ENCODE data around the gene DYSF. TPM values are rescaled to one million over a fixed set of nuclear protein-coding genes. Genes with fewer than 3 reads are reported as not detected.

Gene DYSF
- total RNA-seq, 4 donors from 2014 or later = 4.2 to 12.0 (median 5.9) TPM

DNA sequence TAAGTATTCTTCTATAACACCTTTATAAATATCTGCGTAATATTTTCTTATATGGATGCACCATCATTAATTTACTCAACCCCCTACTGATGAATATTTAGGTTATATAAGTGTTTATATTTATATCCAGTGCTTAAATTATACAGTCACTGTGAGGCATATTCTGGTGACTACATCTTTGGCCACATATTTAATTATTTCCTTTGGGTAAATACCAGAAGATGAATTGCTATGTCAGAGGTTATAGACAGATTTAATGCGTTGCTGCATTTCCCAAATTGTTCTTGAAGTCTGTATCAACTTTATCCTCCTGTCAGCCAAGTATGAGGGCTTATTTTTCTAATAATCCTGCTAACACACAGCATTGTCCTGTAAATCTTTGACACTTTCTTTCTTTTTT, 18.7 kb downstream of the DYSF start:
- 49 to 50% methylated on average over 2 of the region's 2 CpGs for WGBS, 2 donors
- Histone ChIP-seq H3K4me1 (peaks cover 0 to 8% (median 3%) of the 10 kb centered on the region in 4 donors), H3K36me3 (no peaks in the 10 kb centered on the region), H3K27ac (no peak overlapping the region), H3K27me3 (peaks cover 0 to 10% of the 10 kb centered on the region in 2 donors), H3K4me3 (no peak overlapping the region), H3K9me3 (peaks cover 0 to under 1% (median 0%) of the 10 kb centered on the region in 4 donors)
- DNase-seq (ENCODE audit: low spot score in 2 of 2) = no peak
- TF ChIP-seq EP300 (IDR thresholded peaks at IDR 0.05) (no peak), POLR2A (IDR thresholded peaks at IDR 0.05) (no peak)
- TF ChIP-seq, protein P1, sequence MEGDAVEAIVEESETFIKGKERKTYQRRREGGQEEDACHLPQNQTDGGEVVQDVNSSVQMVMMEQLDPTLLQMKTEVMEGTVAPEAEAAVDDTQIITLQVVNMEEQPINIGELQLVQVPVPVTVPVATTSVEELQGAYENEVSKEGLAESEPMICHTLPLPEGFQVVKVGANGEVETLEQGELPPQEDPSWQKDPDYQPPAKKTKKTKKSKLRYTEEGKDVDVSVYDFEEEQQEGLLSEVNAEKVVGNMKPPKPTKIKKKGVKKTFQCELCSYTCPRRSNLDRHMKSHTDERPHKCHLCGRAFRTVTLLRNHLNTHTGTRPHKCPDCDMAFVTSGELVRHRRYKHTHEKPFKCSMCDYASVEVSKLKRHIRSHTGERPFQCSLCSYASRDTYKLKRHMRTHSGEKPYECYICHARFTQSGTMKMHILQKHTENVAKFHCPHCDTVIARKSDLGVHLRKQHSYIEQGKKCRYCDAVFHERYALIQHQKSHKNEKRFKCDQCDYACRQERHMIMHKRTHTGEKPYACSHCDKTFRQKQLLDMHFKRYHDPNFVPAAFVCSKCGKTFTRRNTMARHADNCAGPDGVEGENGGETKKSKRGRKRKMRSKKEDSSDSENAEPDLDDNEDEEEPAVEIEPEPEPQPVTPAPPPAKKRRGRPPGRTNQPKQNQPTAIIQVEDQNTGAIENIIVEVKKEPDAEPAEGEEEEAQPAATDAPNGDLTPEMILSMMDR (IDR thresholded peaks at IDR 0.05) = no peak

DNA sequence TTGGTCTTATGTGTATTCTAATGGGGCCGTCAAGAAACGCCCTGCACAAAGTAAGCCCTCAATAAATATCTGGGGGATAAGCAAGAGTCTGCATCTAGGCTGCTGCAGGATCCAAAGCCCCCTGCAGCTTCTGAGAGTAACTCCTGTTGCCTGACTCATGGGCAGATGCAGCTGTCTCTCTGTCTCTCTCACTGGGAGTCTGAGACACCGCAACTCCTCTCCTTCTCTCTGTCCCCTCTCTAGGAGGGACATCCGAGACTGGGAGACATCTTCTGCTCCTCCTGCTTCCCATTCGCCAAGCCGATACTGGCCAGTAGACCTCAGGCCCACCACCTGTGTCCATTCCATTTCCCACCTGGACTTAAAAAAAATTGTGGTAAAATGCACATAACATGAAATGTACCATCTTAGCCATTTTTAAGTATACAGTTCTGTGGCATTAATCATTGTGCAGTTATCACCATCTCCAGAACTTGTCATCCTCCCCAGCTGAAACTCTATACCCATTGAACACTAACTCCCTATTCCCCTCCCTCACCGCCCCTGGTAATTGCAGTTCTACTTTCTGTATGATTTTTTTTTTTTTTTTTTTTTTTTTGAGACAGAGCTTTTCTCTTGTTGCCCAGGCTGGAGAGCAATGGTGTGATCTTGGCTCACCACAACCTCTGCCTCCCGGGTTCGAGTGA, 20.1 kb downstream of the DYSF start:
- Histone ChIP-seq H3K4me1 (no peaks in the 10 kb centered on the region), H3K27me3 (peaks cover 0 to 10% of the 10 kb centered on the region in 2 donors), H3K4me3 (no peak overlapping the region), H3K27ac (no peak overlapping the region), H3K36me3 (no peaks in the 10 kb centered on the region), H3K9me3 (peaks cover 0 to 13% (median 0%) of the 10 kb centered on the region in 4 donors)
- 92% methylated on average over 9 of the region's 9 CpGs for WGBS, 2 donors
- no peak for DNase-seq (ENCODE audit: low spot score in 2 of 2)
- TF ChIP-seq EP300 (IDR thresholded peaks at IDR 0.05) = no peak
- TF ChIP-seq POLR2A (IDR thresholded peaks at IDR 0.05) = no peak
- TF ChIP-seq, protein P1 (IDR thresholded peaks at IDR 0.05) = no peak

DNA sequence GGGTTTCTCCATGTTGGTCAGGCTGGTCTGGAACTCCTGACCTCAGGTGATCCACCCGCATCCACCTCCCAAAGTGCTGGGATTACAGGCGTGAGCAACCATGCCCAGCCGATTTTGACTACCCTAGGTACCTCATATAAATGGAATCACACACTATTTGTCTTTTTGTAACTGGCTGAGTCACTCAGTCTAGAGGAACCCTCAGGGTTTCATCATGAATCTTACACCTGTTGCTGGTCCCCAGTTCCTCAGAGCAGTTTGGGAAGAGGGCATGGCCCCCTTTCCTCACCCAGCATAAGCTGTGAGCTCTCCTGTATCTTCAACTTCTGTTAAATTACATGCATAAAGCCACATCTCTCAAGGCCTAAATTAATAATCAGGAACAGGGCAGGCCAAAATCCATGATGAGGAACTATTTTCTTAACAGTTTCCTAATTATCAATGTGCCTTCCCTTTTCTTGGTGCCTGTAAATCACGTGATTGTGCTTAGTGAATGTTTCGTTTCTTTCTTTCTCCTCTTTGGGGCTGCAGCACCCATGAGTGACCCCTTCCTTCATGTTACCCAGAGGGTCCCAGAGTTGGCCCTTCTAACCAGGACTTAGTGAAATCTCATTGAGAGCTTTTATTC, 20.9 kb downstream of the DYSF start:
- H3K27ac ChIP-seq = no peak overlapping the region
- H3K27me3 ChIP-seq = peaks cover 0 to 4% of the 10 kb centered on the region in 2 donors
- H3K4me1 ChIP-seq = no peaks in the 10 kb centered on the region
- no peak for TF ChIP-seq POLR2A (IDR thresholded peaks at IDR 0.05)
- no peak for TF ChIP-seq EP300 (IDR thresholded peaks at IDR 0.05)
- TF ChIP-seq, protein P1 (IDR thresholded peaks at IDR 0.05) = no peak
- H3K36me3 ChIP-seq = no peaks in the 10 kb centered on the region
- H3K4me3 ChIP-seq = no peak overlapping the region
- no peak for DNase-seq (ENCODE audit: low spot score in 2 of 2)
- H3K9me3 ChIP-seq = peaks cover 0 to 17% (median 0%) of the 10 kb centered on the region in 4 donors
- WGBS, 2 donors = 76 to 87% methylated on average over 5 of the region's 5 CpGs

DNA sequence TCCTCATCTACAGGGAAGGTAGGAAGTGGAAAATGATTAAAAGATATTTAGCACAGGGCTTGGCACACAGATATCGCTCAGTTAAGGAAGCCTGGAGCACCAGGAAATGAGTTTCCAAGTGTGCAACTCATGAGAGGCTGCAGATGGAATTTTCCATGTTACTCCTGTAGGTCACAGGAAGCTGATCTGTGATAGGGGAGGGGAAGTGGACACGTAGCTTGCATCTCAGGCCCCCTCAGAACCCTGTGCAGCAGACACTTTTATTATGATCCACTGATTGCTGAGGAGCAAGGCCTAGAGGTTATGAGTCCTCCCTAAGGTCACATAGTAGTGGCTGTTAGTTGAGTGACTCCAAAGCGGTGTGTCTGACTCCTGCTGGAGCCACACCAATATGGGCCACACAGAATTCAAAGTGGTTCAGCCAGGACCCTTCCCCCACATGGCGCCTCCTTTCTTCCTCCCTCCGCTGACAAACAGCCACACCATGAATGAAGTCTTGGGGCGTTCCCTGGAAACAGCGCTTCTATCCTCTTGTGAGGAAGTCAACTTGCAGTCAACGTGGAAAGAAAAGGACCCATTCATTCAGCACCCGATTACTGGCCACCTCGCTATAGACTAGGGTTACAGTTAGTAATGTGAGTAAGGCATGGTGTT, 21.5 kb downstream of the DYSF start:
- TF ChIP-seq POLR2A (IDR thresholded peaks at IDR 0.05) (no peak), EP300 (IDR thresholded peaks at IDR 0.05) (no peak)
- TF ChIP-seq, protein P1 (IDR thresholded peaks at IDR 0.05) = no peak
- no peaks in the 10 kb centered on the region for H3K4me1 ChIP-seq
- WGBS, 2 donors = 52 to 64% methylated on average over 10 of the region's 10 CpGs
- no peaks in the 10 kb centered on the region for H3K36me3 ChIP-seq
- H3K9me3 ChIP-seq = peaks cover 0 to 17% (median 0%) of the 10 kb centered on the region in 4 donors
- DNase-seq (ENCODE audit: low spot score in 2 of 2) = no peak
- no peak overlapping the region for H3K4me3 ChIP-seq
- no peaks in the 10 kb centered on the region for H3K27me3 ChIP-seq
- H3K27ac ChIP-seq = no peak overlapping the region

DNA sequence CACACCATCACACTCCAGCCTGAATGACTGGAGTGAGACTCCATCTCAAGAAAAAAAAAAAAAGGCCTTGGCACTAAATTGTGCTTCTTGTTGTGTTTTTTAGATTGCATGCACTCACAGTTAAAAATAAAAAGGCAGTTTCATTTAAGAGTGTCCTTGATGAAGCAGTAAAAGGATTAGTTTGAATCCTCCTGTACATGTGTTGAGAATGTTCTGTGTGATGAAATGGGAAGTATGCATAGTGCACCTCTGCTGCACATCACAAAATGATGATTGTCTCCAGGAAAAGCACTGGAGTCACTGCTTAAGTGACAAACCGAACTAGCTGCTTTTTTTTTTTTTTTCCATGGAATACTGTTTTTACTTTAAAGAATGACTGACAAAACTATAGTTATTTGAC, 23.1 kb downstream of the DYSF start:
- Histone ChIP-seq H3K4me1 (no peaks in the 10 kb centered on the region), H3K36me3 (no peaks in the 10 kb centered on the region), H3K27ac (no peak overlapping the region), H3K4me3 (no peak overlapping the region), H3K27me3 (no peaks in the 10 kb centered on the region), H3K9me3 (peaks cover 0 to 17% (median 0%) of the 10 kb centered on the region in 4 donors)
- 50 to 59% methylated on average over 1 of the region's 1 CpG for WGBS, 2 donors
- DNase-seq (ENCODE audit: low spot score in 2 of 2) = no peak
- TF ChIP-seq POLR2A (IDR thresholded peaks at IDR 0.05) (no peak), EP300 (IDR thresholded peaks at IDR 0.05) (no peak)
- TF ChIP-seq, protein P1 (IDR thresholded peaks at IDR 0.05) = no peak
